Tibial nerve (tissue), 4 donors: Measurements from ENCODE around the gene PROB1.

Experiments used
- EP300 ChIP-seq, 2 donors: sonication (generic); formaldehyde crosslinking; IDR thresholded peaks; one replicate each; pipeline ENCODE4 v1.6.1; 2017; ENCODE audit warnings: antibody characterized with exemption in 2 of 2, mild to moderate bottlenecking in 1 of 2
- TF ChIP-seq, protein P1 (sequence below), 5 experiments: fragments of 200-600 bp in 3 of 5; fragments of 450-650 bp in 2 of 5; sonication (generic) in 3 of 5; IDR thresholded peaks; one replicate each; pipeline ENCODE4 v1.5.1; 2016 to 2019; ENCODE audit warnings: antibody characterized with exemption in 5 of 5, mild to moderate bottlenecking in 3 of 5, moderate library complexity in 2 of 5

DNA sequence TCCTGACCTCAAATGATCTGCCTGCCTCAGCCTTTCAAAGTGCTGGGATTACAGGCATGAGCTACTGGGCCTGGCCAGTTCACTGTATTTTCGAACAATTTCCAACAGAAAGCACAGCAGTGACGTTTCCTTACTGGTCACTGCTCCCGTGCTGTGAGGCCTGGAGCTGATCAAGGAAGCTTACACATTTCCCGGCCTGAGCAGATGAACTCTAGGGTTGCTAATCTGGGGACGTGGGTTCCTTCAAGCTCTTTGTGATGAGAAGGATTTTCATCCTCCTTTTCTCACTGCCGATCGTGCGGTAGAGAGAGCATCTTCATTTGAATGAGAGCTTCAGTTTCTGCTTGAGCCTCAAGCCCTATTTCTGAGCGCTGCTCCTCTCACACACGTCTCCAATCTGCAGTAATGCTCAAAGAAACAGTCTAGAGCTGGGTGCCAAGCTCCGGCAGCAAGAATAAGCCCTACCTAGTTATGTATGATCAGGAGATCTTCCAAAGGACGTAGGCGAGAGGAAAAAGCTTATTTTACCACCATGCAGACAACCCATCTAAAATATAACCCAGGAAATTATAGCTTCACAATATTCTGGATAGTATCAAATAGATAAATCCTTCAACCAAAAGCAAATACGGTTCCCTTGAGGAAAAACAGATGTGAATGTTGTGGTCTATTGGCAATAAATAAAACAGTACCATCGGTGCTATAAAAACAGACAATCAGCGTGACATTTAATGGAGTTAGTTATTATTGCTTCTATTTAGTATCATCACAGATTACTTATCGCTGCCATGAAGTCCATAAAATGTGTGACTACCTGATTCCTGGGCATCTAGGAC lies 16.3 kb upstream of the PROB1 start:
- TF ChIP-seq, protein P1, sequence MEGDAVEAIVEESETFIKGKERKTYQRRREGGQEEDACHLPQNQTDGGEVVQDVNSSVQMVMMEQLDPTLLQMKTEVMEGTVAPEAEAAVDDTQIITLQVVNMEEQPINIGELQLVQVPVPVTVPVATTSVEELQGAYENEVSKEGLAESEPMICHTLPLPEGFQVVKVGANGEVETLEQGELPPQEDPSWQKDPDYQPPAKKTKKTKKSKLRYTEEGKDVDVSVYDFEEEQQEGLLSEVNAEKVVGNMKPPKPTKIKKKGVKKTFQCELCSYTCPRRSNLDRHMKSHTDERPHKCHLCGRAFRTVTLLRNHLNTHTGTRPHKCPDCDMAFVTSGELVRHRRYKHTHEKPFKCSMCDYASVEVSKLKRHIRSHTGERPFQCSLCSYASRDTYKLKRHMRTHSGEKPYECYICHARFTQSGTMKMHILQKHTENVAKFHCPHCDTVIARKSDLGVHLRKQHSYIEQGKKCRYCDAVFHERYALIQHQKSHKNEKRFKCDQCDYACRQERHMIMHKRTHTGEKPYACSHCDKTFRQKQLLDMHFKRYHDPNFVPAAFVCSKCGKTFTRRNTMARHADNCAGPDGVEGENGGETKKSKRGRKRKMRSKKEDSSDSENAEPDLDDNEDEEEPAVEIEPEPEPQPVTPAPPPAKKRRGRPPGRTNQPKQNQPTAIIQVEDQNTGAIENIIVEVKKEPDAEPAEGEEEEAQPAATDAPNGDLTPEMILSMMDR (IDR thresholded peaks at IDR 0.05) = no peak
- TF ChIP-seq EP300 (IDR thresholded peaks at IDR 0.05) = no peak
